ENCODE measurements around the gene CFAP61. TPM values are rescaled to one million over a fixed set of nuclear protein-coding genes. Genes with fewer than 3 reads are reported as not detected.
"Not testable (repeated sequence)": the region's sequence is repeated elsewhere in the genome, so short reads cannot be mapped to it uniquely, and the experiment has no call there.

Gene CFAP61
- total and polyA plus RNA-seq, 5 donors from 2014 or later, result not detected

DNA sequence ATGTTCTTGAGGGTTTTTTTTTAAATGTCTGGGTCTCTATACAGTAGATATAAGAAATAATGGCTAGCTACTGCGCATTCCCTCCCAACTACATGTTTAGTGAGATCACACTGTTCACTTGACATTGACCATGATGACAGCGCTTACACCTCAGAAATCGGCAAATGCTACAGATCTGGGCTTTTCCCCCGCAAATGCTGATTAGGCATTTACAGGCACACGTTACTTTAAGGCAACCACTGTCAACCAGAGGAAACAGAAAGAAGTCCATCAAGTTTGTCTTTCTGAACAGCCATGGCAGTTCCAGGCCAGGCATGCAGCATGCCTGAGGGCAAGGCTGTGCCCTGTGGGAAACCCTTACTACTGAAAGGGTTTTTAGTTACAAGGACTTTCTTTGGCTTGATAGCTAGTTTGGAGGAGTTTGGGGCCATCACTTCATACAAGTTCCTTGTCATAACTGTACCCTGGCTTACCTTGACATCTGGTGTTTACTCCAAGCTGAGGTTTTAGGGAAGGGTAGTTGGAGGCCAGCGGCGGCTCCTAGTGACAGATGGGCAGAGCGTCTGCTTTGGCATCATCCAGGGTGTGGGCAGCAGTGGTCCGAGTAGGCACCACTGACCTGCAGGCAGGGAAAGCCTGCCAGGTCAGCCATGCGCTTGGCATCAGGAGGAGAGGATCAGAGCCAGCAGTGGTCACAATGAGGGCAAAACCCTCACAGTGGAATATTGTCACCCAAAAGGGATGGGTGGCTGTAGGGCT is 43.0 kb downstream of the CFAP61 start:
- no peaks in the 10 kb centered on the region for H3K36me3 ChIP-seq (ENCODE audit: control insufficient read depth, insufficient read depth, low read length)
- H3K27me3 ChIP-seq (ENCODE audit: control insufficient read depth, insufficient read depth, low read length), result no peaks in the 10 kb centered on the region
- Mint-ChIP-seq H3K27ac (no peak overlapping the region), H3K4me3 (no peak overlapping the region), H3K4me1 (no peaks in the 10 kb centered on the region), H3K36me3 (no peaks in the 10 kb centered on the region), H3K9me3 (no peaks in the 10 kb centered on the region), H3K27me3 (peaks cover 19% of the 10 kb centered on the region)
- DNase-seq, result no peak
- no peak for ATAC-seq (ENCODE audit: low read depth in 2 of 2)
- H3K4me3 ChIP-seq (ENCODE audit: low read depth, low read length), result no peak overlapping the region
- H3K4me1 ChIP-seq (ENCODE audit: control insufficient read depth, insufficient read depth, low read length, poor library complexity, severe bottlenecking), result no peaks in the 10 kb centered on the region
- H3K9me3 ChIP-seq (ENCODE audit: control insufficient read depth in 2 of 2, low read length in 2 of 2), result no peaks in the 10 kb centered on the region
- no peak overlapping the region for H3K27ac ChIP-seq (ENCODE audit: insufficient read depth, low read length, poor library complexity, severe bottlenecking)

GRCh38 chr20:20096421-20096820 is 44.1 kb downstream of the CFAP61 start:
- Histone ChIP-seq H3K9me3 (ENCODE audit: control insufficient read depth in 2 of 2, low read length in 2 of 2) (no peaks in the 10 kb centered on the region), H3K36me3 (ENCODE audit: control insufficient read depth, insufficient read depth, low read length) (no peaks in the 10 kb centered on the region), H3K27me3 (ENCODE audit: control insufficient read depth, insufficient read depth, low read length) (no peaks in the 10 kb centered on the region), H3K4me3 (ENCODE audit: low read depth, low read length) (no peak overlapping the region), H3K4me1 (ENCODE audit: control insufficient read depth, insufficient read depth, low read length, poor library complexity, severe bottlenecking) (no peaks in the 10 kb centered on the region), H3K27ac (ENCODE audit: insufficient read depth, low read length, poor library complexity, severe bottlenecking) (no peak overlapping the region)
- DNase-seq (no peak), ATAC-seq (ENCODE audit: low read depth in 2 of 2) (no peak)
- Mint-ChIP-seq H3K9me3 (no peaks in the 10 kb centered on the region), H3K4me3 (no peak overlapping the region), H3K27ac (no peak overlapping the region), H3K27me3 (peaks cover 25% of the 10 kb centered on the region), H3K4me1 (no peaks in the 10 kb centered on the region), H3K36me3 (no peaks in the 10 kb centered on the region)

GRCh38 chr20:20100881-20101280 is 48.5 kb downstream of the CFAP61 start:
- Mint-ChIP-seq H3K36me3 (no peaks in the 10 kb centered on the region), H3K27me3 (peaks cover 24% of the 10 kb centered on the region), H3K9me3 (no peaks in the 10 kb centered on the region), H3K4me3 (no peak overlapping the region), H3K27ac (no peak overlapping the region), H3K4me1 (no peaks in the 10 kb centered on the region)
- DNase-seq (no peak), ATAC-seq (ENCODE audit: low read depth in 2 of 2) (no peak)
- H3K9me3 ChIP-seq (ENCODE audit: control insufficient read depth in 2 of 2, low read length in 2 of 2), result no peaks in the 10 kb centered on the region
- no peak overlapping the region for H3K27ac ChIP-seq (ENCODE audit: insufficient read depth, low read length, poor library complexity, severe bottlenecking)
- H3K27me3 ChIP-seq (ENCODE audit: control insufficient read depth, insufficient read depth, low read length), result no peaks in the 10 kb centered on the region
- H3K4me1 ChIP-seq (ENCODE audit: control insufficient read depth, insufficient read depth, low read length, poor library complexity, severe bottlenecking), result no peaks in the 10 kb centered on the region
- no peaks in the 10 kb centered on the region for H3K36me3 ChIP-seq (ENCODE audit: control insufficient read depth, insufficient read depth, low read length)
- no peak overlapping the region for H3K4me3 ChIP-seq (ENCODE audit: low read depth, low read length)

GRCh38 chr20:20102163-20102562 is 49.8 kb downstream of the CFAP61 start:
- no peaks in the 10 kb centered on the region for H3K36me3 ChIP-seq (ENCODE audit: control insufficient read depth, insufficient read depth, low read length)
- no peak overlapping the region for H3K27ac Mint-ChIP-seq

DNA sequence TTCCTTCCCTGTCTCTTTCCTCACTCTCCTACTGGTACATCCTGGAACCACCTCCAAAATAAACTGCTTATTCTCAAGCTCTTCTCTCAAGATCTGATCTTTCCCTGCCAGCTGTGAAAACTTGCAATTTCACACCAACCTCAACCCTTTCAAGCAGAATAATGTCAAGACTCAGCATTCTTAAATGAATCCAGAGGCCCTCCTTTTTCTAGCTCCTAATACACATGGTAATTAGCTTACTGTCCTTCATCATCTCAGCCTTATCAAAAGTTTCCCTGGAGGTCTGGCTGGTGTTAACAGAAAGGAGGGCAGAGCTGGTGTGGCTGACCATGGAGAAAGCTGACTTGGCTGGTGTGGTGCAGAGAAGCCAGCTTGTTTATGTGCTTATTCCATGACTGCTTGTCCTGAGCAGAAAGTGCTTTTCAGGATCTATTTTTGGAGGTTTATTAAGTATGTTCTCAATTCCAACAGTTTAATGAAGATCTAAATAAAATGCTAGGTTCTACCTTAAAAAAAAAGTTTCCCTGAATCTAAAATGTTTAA is 50.5 kb downstream of the CFAP61 start:
- H3K4me3 Mint-ChIP-seq, result no peak overlapping the region
- DNase-seq, result no peak
- H3K27me3 ChIP-seq (ENCODE audit: control insufficient read depth, insufficient read depth, low read length), result peaks cover 3% of the 10 kb centered on the region
- H3K36me3 Mint-ChIP-seq, result no peaks in the 10 kb centered on the region
- no peak overlapping the region for H3K4me3 ChIP-seq (ENCODE audit: low read depth, low read length)
- H3K27ac Mint-ChIP-seq, result no peak overlapping the region
- no peaks in the 10 kb centered on the region for H3K36me3 ChIP-seq (ENCODE audit: control insufficient read depth, insufficient read depth, low read length)
- H3K27ac ChIP-seq (ENCODE audit: insufficient read depth, low read length, poor library complexity, severe bottlenecking), result no peak overlapping the region
- no peaks in the 10 kb centered on the region for H3K4me1 ChIP-seq (ENCODE audit: control insufficient read depth, insufficient read depth, low read length, poor library complexity, severe bottlenecking)
- H3K4me1 Mint-ChIP-seq, result no peaks in the 10 kb centered on the region
- ATAC-seq (ENCODE audit: low read depth in 2 of 2), result no peak
- no peaks in the 10 kb centered on the region for H3K9me3 Mint-ChIP-seq
- H3K9me3 ChIP-seq (ENCODE audit: control insufficient read depth in 2 of 2, low read length in 2 of 2), result no peaks in the 10 kb centered on the region
- H3K27me3 Mint-ChIP-seq, result peaks cover 21% of the 10 kb centered on the region

More at GRCh38 chr20:20102163-20102562, 49.8 kb downstream of the CFAP61 start:
- no peak overlapping the region for H3K27ac ChIP-seq (ENCODE audit: insufficient read depth, low read length, poor library complexity, severe bottlenecking)
- peaks cover 24% of the 10 kb centered on the region for H3K27me3 Mint-ChIP-seq
- no peaks in the 10 kb centered on the region for H3K9me3 ChIP-seq (ENCODE audit: control insufficient read depth in 2 of 2, low read length in 2 of 2)
- H3K27me3 ChIP-seq (ENCODE audit: control insufficient read depth, insufficient read depth, low read length), result peaks cover 2% of the 10 kb centered on the region
- H3K4me3 Mint-ChIP-seq, result no peak overlapping the region
- H3K4me1 ChIP-seq (ENCODE audit: control insufficient read depth, insufficient read depth, low read length, poor library complexity, severe bottlenecking), result no peaks in the 10 kb centered on the region
- ATAC-seq (ENCODE audit: low read depth in 2 of 2) (no peak), DNase-seq (no peak)
- H3K4me3 ChIP-seq (ENCODE audit: low read depth, low read length), result no peak overlapping the region
- no peaks in the 10 kb centered on the region for H3K4me1 Mint-ChIP-seq
- no peaks in the 10 kb centered on the region for H3K36me3 Mint-ChIP-seq
- H3K9me3 Mint-ChIP-seq, result no peaks in the 10 kb centered on the region

DNA sequence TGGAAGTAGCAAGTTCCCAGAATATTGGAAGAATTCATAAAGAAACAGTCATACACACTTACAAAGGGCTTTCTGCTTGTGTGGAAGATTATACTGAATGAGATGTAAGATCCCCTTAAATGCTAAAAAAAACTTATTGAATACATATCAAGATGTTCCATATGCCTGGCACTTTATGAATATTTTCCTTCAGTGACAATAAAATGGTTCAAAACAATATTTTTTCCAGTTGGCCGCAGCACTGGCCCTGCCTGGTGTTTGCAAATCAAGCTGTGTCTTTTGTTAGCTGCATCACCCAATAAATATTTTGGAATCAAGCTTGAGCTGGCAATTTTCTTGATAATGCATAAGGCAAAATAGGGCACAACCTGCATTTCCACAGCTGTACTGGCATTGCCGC is 51.2 kb downstream of the CFAP61 start:
- no peak overlapping the region for H3K27ac ChIP-seq (ENCODE audit: insufficient read depth, low read length, poor library complexity, severe bottlenecking)
- DNase-seq (no peak), ATAC-seq (ENCODE audit: low read depth in 2 of 2) (no peak)
- Mint-ChIP-seq H3K9me3 (no peaks in the 10 kb centered on the region), H3K27ac (no peak overlapping the region), H3K36me3 (no peaks in the 10 kb centered on the region), H3K4me1 (no peaks in the 10 kb centered on the region), H3K4me3 (no peak overlapping the region), H3K27me3 (peaks cover 20% of the 10 kb centered on the region)
- peaks cover 3% of the 10 kb centered on the region for H3K27me3 ChIP-seq (ENCODE audit: control insufficient read depth, insufficient read depth, low read length)
- no peaks in the 10 kb centered on the region for H3K4me1 ChIP-seq (ENCODE audit: control insufficient read depth, insufficient read depth, low read length, poor library complexity, severe bottlenecking)
- no peaks in the 10 kb centered on the region for H3K36me3 ChIP-seq (ENCODE audit: control insufficient read depth, insufficient read depth, low read length)
- no peak overlapping the region for H3K4me3 ChIP-seq (ENCODE audit: low read depth, low read length)
- no peaks in the 10 kb centered on the region for H3K9me3 ChIP-seq (ENCODE audit: control insufficient read depth in 2 of 2, low read length in 2 of 2)

DNA sequence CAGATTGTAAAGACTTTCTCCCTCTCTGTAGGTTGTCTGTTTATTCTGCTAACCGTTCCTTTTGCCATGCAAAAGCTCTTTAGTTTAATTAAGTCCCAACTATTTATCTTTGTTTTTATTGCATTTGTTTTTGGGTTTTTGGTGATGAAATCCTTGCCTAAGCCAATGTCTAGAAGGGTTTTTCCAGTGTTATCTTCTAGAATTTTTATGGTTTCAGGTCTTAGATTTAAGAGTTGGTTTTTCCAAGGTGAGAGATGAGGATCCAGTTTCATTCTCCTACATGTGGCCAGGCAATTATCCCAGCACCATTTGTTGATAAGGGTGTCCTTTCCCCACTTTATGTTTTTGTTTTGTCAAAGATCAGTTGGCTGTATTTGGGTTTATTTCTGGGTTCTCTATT is 70.9 kb downstream of the CFAP61 start:
- H3K4me3 Mint-ChIP-seq; H3K27ac Mint-ChIP-seq; H3K4me3 ChIP-seq (ENCODE audit: low read depth, low read length); H3K9me3 ChIP-seq (ENCODE audit: control insufficient read depth in 2 of 2, low read length in 2 of 2); DNase-seq; H3K4me1 ChIP-seq (ENCODE audit: control insufficient read depth, insufficient read depth, low read length, poor library complexity, severe bottlenecking); ATAC-seq (ENCODE audit: low read depth in 2 of 2); H3K36me3 Mint-ChIP-seq; H3K36me3 ChIP-seq (ENCODE audit: control insufficient read depth, insufficient read depth, low read length); H3K27me3 ChIP-seq (ENCODE audit: control insufficient read depth, insufficient read depth, low read length); H3K27ac ChIP-seq (ENCODE audit: insufficient read depth, low read length, poor library complexity, severe bottlenecking); H3K4me1 Mint-ChIP-seq: not testable (repeated sequence)
- Mint-ChIP-seq H3K9me3 (peaks cover 1 to 15% (median 12%) of the 10 kb centered on the region in 7 donors), H3K27me3 (peaks cover 17% of the 10 kb centered on the region)

DNA sequence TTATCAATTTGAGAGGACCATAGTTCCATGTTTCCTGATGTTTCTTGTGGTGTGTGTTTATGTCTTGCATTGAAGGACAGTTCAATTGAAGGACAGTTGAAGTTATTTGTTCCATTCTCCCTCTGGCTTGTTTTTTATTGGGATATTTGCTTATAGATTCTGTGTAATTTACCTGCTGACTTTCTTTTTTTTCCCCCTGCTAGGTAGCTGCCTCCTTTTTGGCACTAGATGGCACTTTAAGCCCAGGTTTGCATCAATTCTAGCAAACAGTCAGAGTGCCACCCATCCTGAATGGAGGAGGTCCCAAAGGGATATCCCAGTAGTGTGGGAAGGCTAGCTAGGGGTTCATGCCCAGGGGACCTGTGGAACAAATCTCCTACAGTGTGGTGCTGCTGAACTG is 78.1 kb downstream of the CFAP61 start:
- H3K4me1 ChIP-seq (ENCODE audit: control insufficient read depth, insufficient read depth, low read length, poor library complexity, severe bottlenecking), result no peaks in the 10 kb centered on the region
- peaks cover 3% of the 10 kb centered on the region for H3K27me3 ChIP-seq (ENCODE audit: control insufficient read depth, insufficient read depth, low read length)
- no peak overlapping the region for H3K27ac Mint-ChIP-seq
- no peak overlapping the region for H3K27ac ChIP-seq (ENCODE audit: insufficient read depth, low read length, poor library complexity, severe bottlenecking)
- H3K4me3 ChIP-seq (ENCODE audit: low read depth, low read length), result no peak overlapping the region
- no peak overlapping the region for H3K4me3 Mint-ChIP-seq
- H3K9me3 ChIP-seq (ENCODE audit: control insufficient read depth in 2 of 2, low read length in 2 of 2), result peaks cover 0 to 4% of the 10 kb centered on the region in 2 experiments
- H3K4me1 Mint-ChIP-seq, result no peaks in the 10 kb centered on the region
- no peaks in the 10 kb centered on the region for H3K36me3 Mint-ChIP-seq
- no peaks in the 10 kb centered on the region for H3K36me3 ChIP-seq (ENCODE audit: control insufficient read depth, insufficient read depth, low read length)
- DNase-seq (no peak), ATAC-seq (ENCODE audit: low read depth in 2 of 2) (no peak)
- peaks cover 10% of the 10 kb centered on the region for H3K27me3 Mint-ChIP-seq
- peaks cover 0 to 19% (median 2%) of the 10 kb centered on the region in 7 donors for H3K9me3 Mint-ChIP-seq
